Colonic mucosa (tissue), 4 donors: ENCODE measurements around the gene CCL11. TPM values are rescaled to one million over a fixed set of nuclear protein-coding genes. Genes with fewer than 3 reads are reported as not detected.
"Not testable (repeated sequence)": the region's sequence is repeated elsewhere in the genome, so short reads cannot be mapped to it uniquely, and the experiment has no call there.

Experiments used
- DNase-seq: peaks from one replicate; pipeline ENCODE4 v3.0.0-alpha.2; 2020
- H3K27ac ChIP-seq: fragments of 200-600 bp; one replicate; pipeline ENCODE4 v1.8.0; 2021
- H3K27me3 ChIP-seq: fragments of 200-600 bp; one replicate; pipeline ENCODE4 v1.8.0; 2021
- H3K36me3 ChIP-seq: fragments of 200-600 bp; one replicate; pipeline ENCODE4 v1.8.0; 2021
- H3K4me1 ChIP-seq: fragments of 200-600 bp; one replicate; pipeline ENCODE4 v1.8.0; 2021; ENCODE audit warnings: mild to moderate bottlenecking
- H3K4me3 ChIP-seq: fragments of 200-600 bp; one replicate; pipeline ENCODE4 v1.8.0; 2021
- H3K9ac ChIP-seq, 2 donors: one replicate each; pipeline ENCODE4 v1.7.0; 2013; ENCODE audit warnings: control low read depth in 2 of 2, low read depth in 2 of 2, low read length in 2 of 2
- H3K9me3 ChIP-seq: fragments of 200-600 bp; one replicate; pipeline ENCODE4 v1.8.0; 2021
- intact Hi-C: fragments of 100-400 bp; cut with DNase I; formaldehyde crosslinking; loops from one replicate; pipeline ENCODE4 v1.14.1; 2022
- total RNA-seq, 2 donors: library from RNA; stranded (reverse); fragmentation: NEBNext Ultra II Directional in 1 of 2; extraction: Animal tissue kit (Norgen Biotek cat#: 25700) in 1 of 2; gene quantifications; one replicate each; pipeline ENCODE4 v1.2.1, GENCODE V29; 2021
- TF ChIP-seq, protein P1 (sequence below): fragments of 200-600 bp; IDR thresholded peaks from one replicate; pipeline ENCODE4 v1.8.0; 2022; ENCODE audit warnings: antibody characterized with exemption, mild to moderate bottlenecking
- donor health status: healthy.
- donor health status: DM: no; HTN: no; CAD: no.
- donor health status: DM: no; HTN: no; CAD: no.

The CCL11 gene
- total RNA-seq, 2 donors from 2014 or later = 0.25 to 10.9 TPM

DNA sequence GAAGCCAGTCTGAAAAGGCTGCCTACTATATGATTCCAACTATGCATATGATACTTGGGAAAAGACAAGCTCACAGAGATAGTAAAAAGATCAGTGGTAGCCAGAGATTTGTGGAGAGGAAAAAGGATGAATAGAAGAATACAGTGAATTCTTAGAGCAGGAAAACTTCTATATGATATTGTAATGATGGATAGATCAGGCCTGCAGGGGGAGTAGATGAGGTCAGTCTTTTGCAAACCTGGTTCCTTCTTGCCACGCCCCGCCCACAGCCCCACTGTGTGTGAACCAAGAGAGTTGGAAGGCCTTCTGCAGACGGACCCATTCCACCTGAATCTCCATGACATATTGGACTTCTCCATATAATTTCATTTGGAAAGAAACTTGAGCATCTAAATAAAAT lies 32.9 kb downstream of the CCL11 start:
- DNase-seq = no peak
- Histone ChIP-seq H3K4me3 (no peak overlapping the region), H3K9ac (no peak overlapping the region), H3K9me3 (no peaks in the 10 kb centered on the region), H3K4me1 (no peaks in the 10 kb centered on the region), H3K36me3 (no peaks in the 10 kb centered on the region), H3K27me3 (no peaks in the 10 kb centered on the region), H3K27ac (no peak overlapping the region)
- TF ChIP-seq, protein P1, sequence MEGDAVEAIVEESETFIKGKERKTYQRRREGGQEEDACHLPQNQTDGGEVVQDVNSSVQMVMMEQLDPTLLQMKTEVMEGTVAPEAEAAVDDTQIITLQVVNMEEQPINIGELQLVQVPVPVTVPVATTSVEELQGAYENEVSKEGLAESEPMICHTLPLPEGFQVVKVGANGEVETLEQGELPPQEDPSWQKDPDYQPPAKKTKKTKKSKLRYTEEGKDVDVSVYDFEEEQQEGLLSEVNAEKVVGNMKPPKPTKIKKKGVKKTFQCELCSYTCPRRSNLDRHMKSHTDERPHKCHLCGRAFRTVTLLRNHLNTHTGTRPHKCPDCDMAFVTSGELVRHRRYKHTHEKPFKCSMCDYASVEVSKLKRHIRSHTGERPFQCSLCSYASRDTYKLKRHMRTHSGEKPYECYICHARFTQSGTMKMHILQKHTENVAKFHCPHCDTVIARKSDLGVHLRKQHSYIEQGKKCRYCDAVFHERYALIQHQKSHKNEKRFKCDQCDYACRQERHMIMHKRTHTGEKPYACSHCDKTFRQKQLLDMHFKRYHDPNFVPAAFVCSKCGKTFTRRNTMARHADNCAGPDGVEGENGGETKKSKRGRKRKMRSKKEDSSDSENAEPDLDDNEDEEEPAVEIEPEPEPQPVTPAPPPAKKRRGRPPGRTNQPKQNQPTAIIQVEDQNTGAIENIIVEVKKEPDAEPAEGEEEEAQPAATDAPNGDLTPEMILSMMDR = no peak
- intact Hi-C loops = no loop called here

DNA sequence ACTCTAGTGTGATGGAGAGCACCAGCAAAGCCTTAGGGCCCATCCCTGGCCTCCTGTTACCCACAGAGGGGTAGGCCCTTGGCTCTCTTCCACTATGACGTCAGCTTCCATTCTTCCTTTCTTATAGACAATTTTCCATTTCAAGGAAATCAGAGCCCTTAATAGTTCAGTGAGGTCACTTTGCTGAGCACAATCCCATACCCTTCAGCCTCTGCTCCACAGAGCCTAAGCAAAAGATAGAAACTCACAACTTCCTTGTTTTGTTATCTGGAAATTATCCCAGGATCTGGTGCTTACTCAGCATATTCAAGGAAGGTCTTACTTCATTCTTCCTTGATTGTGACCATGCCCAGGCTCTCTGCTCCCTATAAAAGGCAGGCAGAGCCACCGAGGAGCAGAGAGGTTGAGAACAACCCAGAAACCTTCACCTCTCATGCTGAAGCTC lies 33.5 kb downstream of the CCL11 start, which contains the start of gene CCL8:
CCL8 (plus strand) TSS at position 397 of the 445 bp plus-strand sequence. CDS start 67 bp downstream, outside the sequence.
- H3K27me3 ChIP-seq = no peaks in the 10 kb centered on the region
- TF ChIP-seq, protein P1 = no peak
- DNase-seq = no peak
- intact Hi-C loops = no loop called here
- peak within 1 kb of the TSS; percentile 19 for H3K27ac ChIP-seq
- no peak within 1 kb of the TSS for H3K4me3 ChIP-seq
- H3K9ac ChIP-seq = peak within 1 kb of the TSS in 1 of 2 donors; percentile 54
- no peaks in the 10 kb centered on the region for H3K36me3 ChIP-seq
- no peaks in the 10 kb centered on the region for H3K9me3 ChIP-seq
- H3K4me1 ChIP-seq = no peaks in the 10 kb centered on the region

DNA sequence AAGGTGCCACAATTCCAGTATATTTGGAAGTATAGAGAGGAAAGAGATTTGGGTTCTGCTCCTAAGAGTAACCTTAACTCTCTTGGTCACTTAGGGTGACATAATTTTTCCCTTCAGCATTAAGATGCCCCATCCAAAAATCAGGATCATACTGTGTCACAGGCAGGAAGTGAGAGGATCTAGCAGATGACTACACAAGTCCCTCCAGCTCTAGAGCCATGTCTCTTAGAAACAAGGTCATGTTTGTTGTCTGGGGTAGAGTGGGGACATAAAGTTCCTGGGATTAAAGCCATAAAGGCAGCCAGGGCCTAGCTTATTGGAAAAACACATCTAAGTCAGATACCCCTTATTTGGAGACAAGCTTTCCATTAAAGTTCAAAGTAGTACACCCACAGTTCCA lies 36.4 kb downstream of the CCL11 start:
- H3K27ac ChIP-seq = no peak overlapping the region
- intact Hi-C loops = no loop called here
- H3K4me3 ChIP-seq = no peak overlapping the region
- no peak overlapping the region for H3K9ac ChIP-seq
- no peaks in the 10 kb centered on the region for H3K27me3 ChIP-seq
- DNase-seq = no peak
- no peaks in the 10 kb centered on the region for H3K9me3 ChIP-seq
- H3K36me3 ChIP-seq = no peaks in the 10 kb centered on the region
- TF ChIP-seq, protein P1 = no peak
- no peaks in the 10 kb centered on the region for H3K4me1 ChIP-seq

DNA sequence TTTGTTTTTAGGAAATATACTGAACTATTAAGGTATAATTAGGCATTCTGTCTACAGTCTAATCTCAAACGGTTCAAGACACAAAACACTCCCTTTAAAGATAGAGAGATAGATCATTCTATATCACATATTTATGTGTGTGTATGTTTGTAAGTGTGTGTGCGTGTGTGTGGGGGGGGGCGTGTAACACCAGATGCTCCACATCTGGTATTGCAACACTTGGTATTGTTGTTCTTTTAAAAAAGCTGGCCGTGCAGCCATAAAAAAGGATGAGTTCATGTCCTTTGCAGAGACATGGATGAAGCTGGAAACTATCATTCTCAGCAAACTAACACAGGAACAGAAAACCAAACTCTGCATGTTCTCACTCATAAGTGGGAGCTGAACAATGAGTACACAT lies 42.0 kb downstream of the CCL11 start:
- DNase-seq, H3K27ac ChIP-seq, H3K9me3 ChIP-seq, intact Hi-C loops, H3K27me3 ChIP-seq, H3K4me3 ChIP-seq, H3K9ac ChIP-seq, H3K36me3 ChIP-seq, H3K4me1 ChIP-seq: not testable (repeated sequence)

DNA sequence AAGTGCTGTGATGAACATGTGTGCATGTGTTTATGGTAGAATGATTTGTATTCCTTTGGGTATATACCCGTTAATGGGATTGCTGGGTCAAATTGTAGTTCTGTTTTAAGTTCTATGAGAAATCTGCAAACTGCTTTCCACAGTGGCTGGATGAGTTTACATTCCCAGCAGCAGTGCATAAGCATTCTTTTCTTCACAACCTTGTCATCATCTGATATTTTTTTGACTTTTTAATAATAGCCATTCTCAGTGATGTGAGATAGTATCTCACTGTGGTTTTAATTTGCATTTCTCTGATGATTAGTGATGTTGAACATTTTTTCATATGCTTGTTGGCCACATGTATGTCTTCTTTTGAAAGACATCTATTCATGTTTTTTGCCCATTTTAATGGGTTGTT lies 52.2 kb downstream of the CCL11 start:
- no peaks in the 10 kb centered on the region for H3K27me3 ChIP-seq
- TF ChIP-seq, protein P1 = no peak
- intact Hi-C loops = no loop called here
- no peak overlapping the region for H3K27ac ChIP-seq
- no peaks in the 10 kb centered on the region for H3K36me3 ChIP-seq
- H3K4me1 ChIP-seq = no peaks in the 10 kb centered on the region
- H3K4me3 ChIP-seq = no peak overlapping the region
- no peak overlapping the region for H3K9ac ChIP-seq
- H3K9me3 ChIP-seq = no peaks in the 10 kb centered on the region
- DNase-seq = no peak

Other genes with a start within 250 kb of the CCL11 start
- gene CCL2, start 30.5 kb upstream of the CCL11 start, total RNA-seq = 10 to 100 TPM in 1 of 2 donors, 1 to 10 TPM in 1; 4.2 to 96.2 TPM
- gene CCL7, start 15.5 kb upstream of the CCL11 start, total RNA-seq = under 1 TPM in 1 of 2 donors, not detected in 1; 0.72 TPM
- 1 to 10 TPM in 1 of 2 donors, under 1 TPM in 1; 0.94 to 5.9 TPM for gene CCL8, start 33.7 kb downstream of the CCL11 start, total RNA-seq
- 1 to 10 TPM in 1 of 2 donors, under 1 TPM in 1; 0.82 to 4.9 TPM for gene CCL13, start 70.7 kb downstream of the CCL11 start, total RNA-seq
- not detected for gene CCL1, start 77.5 kb downstream of the CCL11 start, total RNA-seq